Suprapubic skin (tissue), 4 donors: ENCODE results near the gene VAMP4.

Experiments used
- CTCF ChIP-seq, 2 donors: fragments of 200-600 bp in 1 of 2; fragments of 450-650 bp in 1 of 2; sonication (generic) in 1 of 2; IDR thresholded peaks; one replicate each; pipeline ENCODE4 v1.5.1; 2016 to 2019; ENCODE audit warnings: antibody characterized with exemption in 2 of 2, mild to moderate bottlenecking in 1 of 2, moderate library complexity in 1 of 2
- POLR2A ChIP-seq, 2 donors: fragments of 450-650 bp; IDR thresholded peaks; one replicate each; pipeline ENCODE4 v1.6.1; 2017; ENCODE audit warnings: antibody characterized with exemption in 2 of 2, mild to moderate bottlenecking in 2 of 2, moderate library complexity in 2 of 2
- POLR2AphosphoS5 ChIP-seq, 3 donors: sonication (generic); formaldehyde crosslinking; IDR thresholded peaks; one replicate each; pipeline ENCODE4 v1.6.1; 2017; ENCODE audit warnings: antibody characterized with exemption in 3 of 3

GRCh38 chr1:171715813-171716251 lies 26.0 kb downstream of the VAMP4 start:
- TF ChIP-seq POLR2A (IDR thresholded peaks at IDR 0.05), result no peak
- peak in 1 of 2 donors; percentile 36 for TF ChIP-seq CTCF (IDR thresholded peaks at IDR 0.05)
- no peak for TF ChIP-seq POLR2AphosphoS5 (IDR thresholded peaks at IDR 0.05)
